Neutrophil (primary cell): ENCODE results near the gene BACE1.

Experiments
- H3K27ac ChIP-seq: fragments of 200-600 bp; sonication (generic); 2 replicates; pipeline ENCODE4 v1.5.1; 2016; ENCODE audit warnings: mild to moderate bottlenecking, moderate library complexity
- H3K27me3 ChIP-seq: fragments of 200-600 bp; sonication (generic); 2 replicates; pipeline ENCODE4 v1.6.0; 2016; ENCODE audit warnings: mild to moderate bottlenecking
- H3K36me3 ChIP-seq: fragments of 200-600 bp; sonication (generic); 2 replicates; pipeline ENCODE4 v1.5.1; 2017
- H3K4me1 ChIP-seq, 2 experiments: fragments of 200-600 bp in 1 of 2; sonication (generic) in 1 of 2; 1 replicate in 1 of 2; 2 replicates in 1 of 2; pipeline versions ENCODE4 v1.5.1 to v1.6.1; 2013 to 2016; ENCODE audit warnings: low read depth in 1 of 2, low read length in 1 of 2, mild to moderate bottlenecking in 1 of 2, moderate library complexity in 1 of 2; ENCODE audit not compliant: control insufficient read depth in 1 of 2, insufficient read depth in 1 of 2
- H3K4me3 ChIP-seq, 2 experiments: fragments of 200-600 bp in 1 of 2; sonication (generic) in 1 of 2; 1 replicate in 1 of 2; 2 replicates in 1 of 2; pipeline ENCODE4 v1.5.1; 2013 to 2016; ENCODE audit warnings: low read depth in 1 of 2, low read length in 1 of 2, mild to moderate bottlenecking in 1 of 2, moderate library complexity in 1 of 2
- H3K9me3 ChIP-seq: fragments of 200-600 bp; sonication (generic); 2 replicates; pipeline ENCODE4 v1.5.1; 2016
- TF ChIP-seq, protein P1 (sequence below): fragments of 200-600 bp; sonication (generic); IDR thresholded peaks from 2 replicates; pipeline ENCODE4 v1.5.1; 2016; ENCODE audit warnings: antibody characterized with exemption

Gene BACE1

DNA sequence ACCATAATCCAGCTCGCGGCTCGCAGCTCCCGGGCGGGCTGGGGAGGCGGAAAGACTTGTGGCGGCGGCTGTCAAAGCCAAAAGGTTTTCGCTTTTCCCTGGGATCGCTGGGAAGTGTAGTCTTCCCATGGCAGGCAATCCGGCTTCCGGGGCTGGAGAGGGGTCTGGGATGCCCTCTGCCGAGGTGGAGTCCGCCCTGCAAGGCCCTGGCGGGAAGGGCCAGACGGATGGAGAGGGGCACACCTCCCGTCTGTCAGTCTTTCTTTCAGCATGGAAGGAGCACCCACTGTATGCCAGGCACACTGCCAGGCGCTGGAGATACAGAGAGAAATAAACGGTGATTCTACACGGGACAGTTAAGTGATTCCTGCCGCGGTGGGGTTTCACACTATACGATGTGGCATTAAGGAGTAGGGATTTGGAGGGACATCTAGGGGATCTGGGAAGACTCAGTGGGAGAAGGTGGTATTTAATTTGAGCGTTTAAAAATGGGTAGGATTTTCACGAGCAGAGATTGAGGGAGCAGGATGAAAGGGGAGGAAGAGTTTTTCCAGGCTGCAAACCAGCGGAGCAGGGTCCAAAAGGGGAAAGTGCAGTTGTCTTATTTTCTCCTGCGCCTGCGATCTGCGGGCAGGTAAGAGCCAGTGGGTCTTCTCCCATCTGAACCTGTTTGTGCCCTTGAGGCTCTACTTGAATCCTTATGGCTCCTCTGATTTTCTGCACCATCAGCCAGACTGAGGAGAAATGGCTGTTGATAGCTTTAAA, at the start of gene BACE1:
TSS of gene BACE1 (minus strand) at position 60 of the 765 bp plus-strand sequence. CDS start 461 bp downstream, outside the sequence.
- H3K27me3 ChIP-seq = peaks cover 31% of the 10 kb centered on the region
- peak within 1 kb of the TSS; percentile 39 to 62 for H3K4me3 ChIP-seq
- TF ChIP-seq, protein P1, sequence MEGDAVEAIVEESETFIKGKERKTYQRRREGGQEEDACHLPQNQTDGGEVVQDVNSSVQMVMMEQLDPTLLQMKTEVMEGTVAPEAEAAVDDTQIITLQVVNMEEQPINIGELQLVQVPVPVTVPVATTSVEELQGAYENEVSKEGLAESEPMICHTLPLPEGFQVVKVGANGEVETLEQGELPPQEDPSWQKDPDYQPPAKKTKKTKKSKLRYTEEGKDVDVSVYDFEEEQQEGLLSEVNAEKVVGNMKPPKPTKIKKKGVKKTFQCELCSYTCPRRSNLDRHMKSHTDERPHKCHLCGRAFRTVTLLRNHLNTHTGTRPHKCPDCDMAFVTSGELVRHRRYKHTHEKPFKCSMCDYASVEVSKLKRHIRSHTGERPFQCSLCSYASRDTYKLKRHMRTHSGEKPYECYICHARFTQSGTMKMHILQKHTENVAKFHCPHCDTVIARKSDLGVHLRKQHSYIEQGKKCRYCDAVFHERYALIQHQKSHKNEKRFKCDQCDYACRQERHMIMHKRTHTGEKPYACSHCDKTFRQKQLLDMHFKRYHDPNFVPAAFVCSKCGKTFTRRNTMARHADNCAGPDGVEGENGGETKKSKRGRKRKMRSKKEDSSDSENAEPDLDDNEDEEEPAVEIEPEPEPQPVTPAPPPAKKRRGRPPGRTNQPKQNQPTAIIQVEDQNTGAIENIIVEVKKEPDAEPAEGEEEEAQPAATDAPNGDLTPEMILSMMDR = no peak
- H3K9me3 ChIP-seq = no peaks in the 10 kb centered on the region
- no peaks in the 10 kb centered on the region for H3K36me3 ChIP-seq
- no peak within 1 kb of the TSS for H3K27ac ChIP-seq
- peaks cover 37 to 38% of the 10 kb centered on the region in 2 experiments for H3K4me1 ChIP-seq

DNA sequence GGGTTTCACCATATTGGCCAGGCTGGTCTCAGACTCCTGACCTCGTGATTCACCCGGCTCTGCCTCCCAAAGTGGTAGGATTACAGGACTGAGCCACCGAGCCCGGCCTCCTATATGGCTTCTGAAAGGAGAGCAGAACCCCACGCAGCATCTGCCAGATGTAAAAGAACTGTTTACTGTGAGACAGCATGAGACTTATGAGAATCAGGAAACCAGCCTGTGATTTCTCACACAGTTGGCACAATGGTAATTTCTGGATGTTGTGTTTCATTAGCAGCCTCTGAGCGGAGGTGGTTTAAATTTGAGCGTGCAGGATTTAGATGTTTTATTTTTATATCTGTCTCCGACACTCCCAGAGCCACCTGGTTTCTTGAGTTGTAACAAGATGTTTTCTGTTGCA, 45.4 kb upstream of the BACE1 start:
- no peaks in the 10 kb centered on the region for H3K4me1 ChIP-seq
- no peaks in the 10 kb centered on the region for H3K9me3 ChIP-seq
- no peak overlapping the region for H3K4me3 ChIP-seq
- TF ChIP-seq, protein P1 = no peak
- peaks cover 21% of the 10 kb centered on the region for H3K36me3 ChIP-seq
- H3K27ac ChIP-seq = no peak overlapping the region
- no peaks in the 10 kb centered on the region for H3K27me3 ChIP-seq

DNA sequence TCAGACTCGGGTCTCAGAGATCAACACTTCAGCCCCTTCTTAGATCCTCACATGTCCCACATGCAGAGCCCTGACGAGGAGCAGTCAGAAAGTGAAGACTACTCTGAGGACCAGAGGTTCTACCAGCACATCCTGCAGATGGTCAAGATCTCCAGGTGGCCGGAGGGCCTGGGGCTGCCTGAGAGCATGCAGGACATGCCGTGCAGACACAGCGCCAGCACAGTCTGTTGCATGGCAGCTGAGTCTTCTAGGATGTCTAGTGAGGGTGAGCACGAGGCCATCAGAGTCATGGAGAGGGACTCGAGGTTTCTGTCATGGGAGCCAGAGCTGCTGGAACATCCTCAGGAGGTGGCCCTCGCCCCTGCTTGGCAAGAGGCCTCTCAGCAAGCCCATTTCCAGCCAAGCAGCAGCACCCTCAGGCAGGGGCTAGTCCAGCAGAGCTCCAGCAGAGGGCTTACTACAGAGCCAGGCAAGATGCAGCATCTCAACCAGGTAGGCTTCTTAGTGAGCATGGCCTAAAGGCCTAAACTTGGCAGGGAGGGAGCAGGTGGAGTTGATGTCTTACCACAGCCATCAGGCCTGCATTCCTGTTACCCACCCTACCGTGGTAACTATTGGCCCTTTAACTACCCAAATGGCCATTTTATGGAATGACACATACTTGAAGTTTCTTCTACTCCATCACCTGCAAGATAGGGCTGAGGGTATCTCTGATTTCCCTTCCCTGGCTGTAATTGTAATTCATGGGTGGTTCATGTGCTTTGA, 40.3 kb upstream of the BACE1 start:
- H3K9me3 ChIP-seq = no peaks in the 10 kb centered on the region
- H3K36me3 ChIP-seq = peaks cover 7% of the 10 kb centered on the region
- TF ChIP-seq, protein P1 = no peak
- no peak overlapping the region for H3K27ac ChIP-seq
- no peaks in the 10 kb centered on the region for H3K4me1 ChIP-seq
- no peak overlapping the region for H3K4me3 ChIP-seq
- no peaks in the 10 kb centered on the region for H3K27me3 ChIP-seq

DNA sequence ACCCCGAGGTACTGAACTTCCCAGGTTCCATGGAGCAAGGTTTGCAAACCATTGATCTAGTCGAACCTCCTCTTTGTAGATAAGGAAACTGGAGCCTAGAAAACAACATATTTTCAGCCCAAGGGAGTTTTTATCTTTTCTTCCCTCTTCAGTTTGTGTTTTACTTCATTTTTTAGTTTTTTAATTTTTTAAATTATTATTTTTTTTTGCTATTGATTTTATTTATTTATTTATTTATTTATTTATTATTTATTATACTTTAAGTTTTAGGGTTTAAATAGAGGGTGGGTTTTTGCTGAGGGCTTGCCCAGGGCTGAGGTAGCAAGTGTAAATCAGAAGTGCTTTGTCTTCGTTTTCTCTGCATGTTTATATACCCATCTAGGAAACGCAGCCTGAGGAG, 38.5 kb upstream of the BACE1 start:
- Histone ChIP-seq H3K4me1 (no peaks in the 10 kb centered on the region), H3K27ac (no peak overlapping the region), H3K4me3 (no peak overlapping the region), H3K9me3 (no peaks in the 10 kb centered on the region), H3K36me3 (peaks cover 7% of the 10 kb centered on the region), H3K27me3 (no peaks in the 10 kb centered on the region)
- TF ChIP-seq, protein P1 = no peak

DNA sequence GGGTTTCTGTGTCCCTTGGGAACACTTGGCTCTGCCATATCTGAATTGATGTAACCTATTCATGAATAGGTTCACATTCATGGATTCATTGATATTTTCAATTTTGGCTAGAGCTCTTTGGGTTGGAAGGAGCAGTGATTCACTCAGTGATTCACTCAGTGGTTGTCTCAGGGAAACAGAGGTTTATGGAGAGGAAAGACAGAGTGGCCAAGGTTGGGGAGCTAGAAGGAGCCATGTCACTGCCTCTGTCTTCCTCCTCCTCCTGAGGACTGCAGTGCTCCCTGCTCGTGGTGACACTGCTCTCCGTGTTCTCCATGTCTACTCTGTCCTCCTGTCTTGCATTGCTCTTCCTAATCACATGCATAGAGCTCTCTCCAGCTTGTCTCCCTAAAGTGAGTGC, 29.0 kb upstream of the BACE1 start:
- H3K4me1 ChIP-seq = no peaks in the 10 kb centered on the region
- H3K36me3 ChIP-seq = peaks cover 12% of the 10 kb centered on the region
- TF ChIP-seq, protein P1 = no peak
- H3K27ac ChIP-seq = no peak overlapping the region
- no peak overlapping the region for H3K4me3 ChIP-seq
- H3K9me3 ChIP-seq = no peaks in the 10 kb centered on the region
- H3K27me3 ChIP-seq = no peaks in the 10 kb centered on the region
